Measurements from ENCODE around the gene NLRC3.

The NLRC3 gene

GRCh38 chr16:3536271-3536731 is 40.9 kb downstream of the NLRC3 start:
- H4K5ac ChIP-seq (ENCODE audit: low read length): no peak overlapping the region
- no peak overlapping the region for H2BK5ac ChIP-seq (ENCODE audit: low read length)
- no peak overlapping the region for H3K4me3 ChIP-seq (ENCODE audit: low read length)
- no peak overlapping the region for H3K23ac ChIP-seq (ENCODE audit: low read length)
- no peak overlapping the region for H3K4me2 ChIP-seq (ENCODE audit: low read length)
- no peak overlapping the region for H3K56ac ChIP-seq (ENCODE audit: low read length)
- no peak overlapping the region for H3K4ac ChIP-seq (ENCODE audit: low read depth, low read length)
- H3K36me3 ChIP-seq (ENCODE audit: control insufficient read depth, insufficient read depth, low read length): no peaks in the 10 kb centered on the region
- no peak overlapping the region for H4K8ac ChIP-seq (ENCODE audit: low read depth, low read length)
- no CpG with 5 or more reads among the region's 3 CpGs for WGBS (ENCODE audit: extremely low coverage, insufficient coverage, low lambda C conversion rate)
- DNase-seq: no peak
- no peak overlapping the region for H2BK15ac ChIP-seq (replicated peaks; ENCODE audit: low read depth)
- H3K18ac ChIP-seq (ENCODE audit: low read length): no peak overlapping the region
- no peak overlapping the region for H2AK5ac ChIP-seq (ENCODE audit: low read length)
- H3K27ac ChIP-seq (ENCODE audit: low read depth, low read length): no peak overlapping the region
- no peaks in the 10 kb centered on the region for H3K79me1 ChIP-seq (ENCODE audit: low read length)
- H3K79me2 ChIP-seq (ENCODE audit: control insufficient read depth, insufficient read depth, low read length): no peaks in the 10 kb centered on the region
- no peak overlapping the region for H3K9ac ChIP-seq (ENCODE audit: low read length)
- H3K4me1 ChIP-seq (ENCODE audit: control insufficient read depth, low read depth, low read length): no peaks in the 10 kb centered on the region
- no peaks in the 10 kb centered on the region for H3K27me3 ChIP-seq (ENCODE audit: insufficient read depth, low read length, poor library complexity)
- H2BK120ac ChIP-seq (ENCODE audit: low read depth, low read length): no peak overlapping the region

- peaks cover 4% of the 10 kb centered on the region for H3K36me3 ChIP-seq (ENCODE audit: control insufficient read depth, insufficient read depth, low read length)
Observed at GRCh38 chr16:3534126-3534525, 43.1 kb downstream of the NLRC3 start.

GRCh38 chr16:3532741-3533140 is 44.5 kb downstream of the NLRC3 start:
- H3K36me3 ChIP-seq (ENCODE audit: control insufficient read depth, insufficient read depth, low read length): peaks cover 4% of the 10 kb centered on the region
- H2AK5ac ChIP-seq (ENCODE audit: low read length): no peak overlapping the region
- WGBS (ENCODE audit: extremely low coverage, insufficient coverage, low lambda C conversion rate): no CpG with 5 or more reads among the region's 12 CpGs
- H2BK15ac ChIP-seq (replicated peaks; ENCODE audit: low read depth): no peak overlapping the region
- H3K18ac ChIP-seq (ENCODE audit: low read length): no peak overlapping the region
- no peaks in the 10 kb centered on the region for H3K79me2 ChIP-seq (ENCODE audit: control insufficient read depth, insufficient read depth, low read length)
- H3K27ac ChIP-seq (ENCODE audit: low read depth, low read length): no peak overlapping the region
- no peak overlapping the region for H3K4ac ChIP-seq (ENCODE audit: low read depth, low read length)
- DNase-seq: no peak
- H3K79me1 ChIP-seq (ENCODE audit: low read length): no peaks in the 10 kb centered on the region
- H3K4me3 ChIP-seq (ENCODE audit: low read length): no peak overlapping the region
- no peaks in the 10 kb centered on the region for H3K4me1 ChIP-seq (ENCODE audit: control insufficient read depth, low read depth, low read length)
- H3K27me3 ChIP-seq (ENCODE audit: insufficient read depth, low read length, poor library complexity): no peaks in the 10 kb centered on the region
- no peak overlapping the region for H2BK120ac ChIP-seq (ENCODE audit: low read depth, low read length)
- no peak overlapping the region for H3K56ac ChIP-seq (ENCODE audit: low read length)
- no peak overlapping the region for H4K8ac ChIP-seq (ENCODE audit: low read depth, low read length)
- no peak overlapping the region for H3K9ac ChIP-seq (ENCODE audit: low read length)
- no peak overlapping the region for H4K5ac ChIP-seq (ENCODE audit: low read length)
- H2BK5ac ChIP-seq (ENCODE audit: low read length): no peak overlapping the region
- H3K23ac ChIP-seq (ENCODE audit: low read length): no peak overlapping the region
- no peak overlapping the region for H3K4me2 ChIP-seq (ENCODE audit: low read length)

More at GRCh38 chr16:3534126-3534525, 43.1 kb downstream of the NLRC3 start:
- Histone ChIP-seq H3K9ac (ENCODE audit: low read length) (no peak overlapping the region), H3K4me2 (ENCODE audit: low read length) (no peak overlapping the region), H3K4me1 (ENCODE audit: control insufficient read depth, low read depth, low read length) (no peaks in the 10 kb centered on the region), H2BK120ac (ENCODE audit: low read depth, low read length) (no peak overlapping the region), H3K56ac (ENCODE audit: low read length) (no peak overlapping the region), H3K23ac (ENCODE audit: low read length) (no peak overlapping the region), H3K4ac (ENCODE audit: low read depth, low read length) (no peak overlapping the region), H2AK5ac (ENCODE audit: low read length) (no peak overlapping the region), H4K5ac (ENCODE audit: low read length) (no peak overlapping the region), H3K4me3 (ENCODE audit: low read length) (no peak overlapping the region), H4K8ac (ENCODE audit: low read depth, low read length) (no peak overlapping the region), H2BK5ac (ENCODE audit: low read length) (no peak overlapping the region), H3K79me1 (ENCODE audit: low read length) (no peaks in the 10 kb centered on the region), H2BK15ac (replicated peaks; ENCODE audit: low read depth) (no peak overlapping the region), H3K27me3 (ENCODE audit: insufficient read depth, low read length, poor library complexity) (no peaks in the 10 kb centered on the region), H3K27ac (ENCODE audit: low read depth, low read length) (no peak overlapping the region), H3K18ac (ENCODE audit: low read length) (no peak overlapping the region), H3K79me2 (ENCODE audit: control insufficient read depth, insufficient read depth, low read length) (no peaks in the 10 kb centered on the region)
- no peak for DNase-seq
- WGBS (ENCODE audit: extremely low coverage, insufficient coverage, low lambda C conversion rate): no CpG with 5 or more reads among the region's 10 CpGs

GRCh38 chr16:3530371-3530914 is 46.8 kb downstream of the NLRC3 start:
- H3K36me3 ChIP-seq (ENCODE audit: control insufficient read depth, insufficient read depth, low read length): peaks cover 4% of the 10 kb centered on the region
- H4K5ac ChIP-seq (ENCODE audit: low read length): no peak overlapping the region
- H3K9ac ChIP-seq (ENCODE audit: low read length): no peak overlapping the region
- no peak overlapping the region for H3K4me2 ChIP-seq (ENCODE audit: low read length)
- H2AK5ac ChIP-seq (ENCODE audit: low read length): no peak overlapping the region
- H4K8ac ChIP-seq (ENCODE audit: low read depth, low read length): no peak overlapping the region
- no peak overlapping the region for H3K4ac ChIP-seq (ENCODE audit: low read depth, low read length)
- no peaks in the 10 kb centered on the region for H3K4me1 ChIP-seq (ENCODE audit: control insufficient read depth, low read depth, low read length)
- no peaks in the 10 kb centered on the region for H3K79me1 ChIP-seq (ENCODE audit: low read length)
- H3K4me3 ChIP-seq (ENCODE audit: low read length): no peak overlapping the region
- no peak overlapping the region for H2BK15ac ChIP-seq (replicated peaks; ENCODE audit: low read depth)
- no peak overlapping the region for H3K27ac ChIP-seq (ENCODE audit: low read depth, low read length)
- peak; percentile 10 for DNase-seq
- no peak overlapping the region for H2BK120ac ChIP-seq (ENCODE audit: low read depth, low read length)
- H3K23ac ChIP-seq (ENCODE audit: low read length): no peak overlapping the region
- no peak overlapping the region for H3K18ac ChIP-seq (ENCODE audit: low read length)
- no peaks in the 10 kb centered on the region for H3K27me3 ChIP-seq (ENCODE audit: insufficient read depth, low read length, poor library complexity)
- no peak overlapping the region for H3K56ac ChIP-seq (ENCODE audit: low read length)
- H2BK5ac ChIP-seq (ENCODE audit: low read length): no peak overlapping the region
- no peaks in the 10 kb centered on the region for H3K79me2 ChIP-seq (ENCODE audit: control insufficient read depth, insufficient read depth, low read length)
- WGBS (ENCODE audit: extremely low coverage, insufficient coverage, low lambda C conversion rate): no CpG with 5 or more reads among the region's 12 CpGs

- Histone ChIP-seq H3K56ac (ENCODE audit: low read length) (no peak overlapping the region), H3K27ac (ENCODE audit: low read depth, low read length) (no peak overlapping the region), H2AK5ac (ENCODE audit: low read length) (no peak overlapping the region), H3K4me1 (ENCODE audit: control insufficient read depth, low read depth, low read length) (no peaks in the 10 kb centered on the region), H3K36me3 (ENCODE audit: control insufficient read depth, insufficient read depth, low read length) (peaks cover 4% of the 10 kb centered on the region), H3K23ac (ENCODE audit: low read length) (no peak overlapping the region), H2BK120ac (ENCODE audit: low read depth, low read length) (no peak overlapping the region), H3K4me2 (ENCODE audit: low read length) (no peak overlapping the region), H2BK5ac (ENCODE audit: low read length) (no peak overlapping the region), H3K18ac (ENCODE audit: low read length) (no peak overlapping the region), H3K4me3 (ENCODE audit: low read length) (no peak overlapping the region), H3K79me2 (ENCODE audit: control insufficient read depth, insufficient read depth, low read length) (no peaks in the 10 kb centered on the region), H3K79me1 (ENCODE audit: low read length) (no peaks in the 10 kb centered on the region), H3K4ac (ENCODE audit: low read depth, low read length) (no peak overlapping the region), H4K8ac (ENCODE audit: low read depth, low read length) (no peak overlapping the region), H2BK15ac (replicated peaks; ENCODE audit: low read depth) (no peak overlapping the region), H4K5ac (ENCODE audit: low read length) (no peak overlapping the region), H3K9ac (ENCODE audit: low read length) (no peak overlapping the region), H3K27me3 (ENCODE audit: insufficient read depth, low read length, poor library complexity) (no peaks in the 10 kb centered on the region)
- no peak for DNase-seq
Observed at GRCh38 chr16:3529175-3529574, 48.0 kb downstream of the NLRC3 start.

GRCh38 chr16:3528406-3528805 is 48.8 kb downstream of the NLRC3 start:
- Histone ChIP-seq H2AK5ac (ENCODE audit: low read length) (no peak overlapping the region), H4K8ac (ENCODE audit: low read depth, low read length) (no peak overlapping the region), H2BK120ac (ENCODE audit: low read depth, low read length) (no peak overlapping the region), H3K23ac (ENCODE audit: low read length) (no peak overlapping the region), H2BK15ac (replicated peaks; ENCODE audit: low read depth) (no peak overlapping the region), H3K4me2 (ENCODE audit: low read length) (no peak overlapping the region), H3K79me2 (ENCODE audit: control insufficient read depth, insufficient read depth, low read length) (no peaks in the 10 kb centered on the region), H3K56ac (ENCODE audit: low read length) (no peak overlapping the region), H3K18ac (ENCODE audit: low read length) (no peak overlapping the region), H3K27me3 (ENCODE audit: insufficient read depth, low read length, poor library complexity) (no peaks in the 10 kb centered on the region), H4K5ac (ENCODE audit: low read length) (no peak overlapping the region), H3K36me3 (ENCODE audit: control insufficient read depth, insufficient read depth, low read length) (peaks cover 5% of the 10 kb centered on the region), H3K27ac (ENCODE audit: low read depth, low read length) (no peak overlapping the region), H3K9ac (ENCODE audit: low read length) (no peak overlapping the region), H3K79me1 (ENCODE audit: low read length) (no peaks in the 10 kb centered on the region), H2BK5ac (ENCODE audit: low read length) (no peak overlapping the region), H3K4me3 (ENCODE audit: low read length) (no peak overlapping the region), H3K4me1 (ENCODE audit: control insufficient read depth, low read depth, low read length) (no peaks in the 10 kb centered on the region), H3K4ac (ENCODE audit: low read depth, low read length) (no peak overlapping the region)
- WGBS (ENCODE audit: extremely low coverage, insufficient coverage, low lambda C conversion rate): no CpG with 5 or more reads among the region's 2 CpGs
- DNase-seq: no peak
